Bronchial epithelial cell (primary cell): ENCODE results near the gene RABL2B. TPM values are rescaled to one million over a fixed set of nuclear protein-coding genes. Genes with fewer than 3 reads are reported as not detected.
"Not testable (repeated sequence)": the region's sequence is repeated elsewhere in the genome, so short reads cannot be mapped to it uniquely, and the experiment has no call there.

Experiments
- DNase-seq: peaks from one replicate; pipeline ENCODE4 v3.0.0-alpha.2; 2010; ENCODE audit warnings: low read depth
- FAIRE-seq: peaks from 2 replicates; lab custom pipeline; 2011; peaks lifted over from hg19 to GRCh38; lab: Jason Lieb, UNC
- H3K27me3 ChIP-seq: 2 replicates; pipeline ENCODE4 v1.5.1; 2011; ENCODE audit warnings: low read length; ENCODE audit not compliant: control insufficient read depth, insufficient read depth
- H3K36me3 ChIP-seq: 2 replicates; pipeline ENCODE4 v1.5.1; 2011; ENCODE audit warnings: low read length; ENCODE audit not compliant: control insufficient read depth, insufficient read depth
- H3K4me3 ChIP-seq: 2 replicates; pipeline ENCODE4 v1.5.1; 2011; ENCODE audit warnings: mild to moderate bottlenecking, low read depth, low read length, control low read depth
- total RNA-seq: library from RNA; depleted of rRNA; stranded (reverse); fragments of >200 nt; gene quantifications from 2 replicates; pipeline ENCODE4 v1.2.1, GENCODE V29; 2014
- TF ChIP-seq, protein P1 (sequence below): IDR thresholded peaks from 2 replicates; pipeline ENCODE4 v1.5.1; 2011; ENCODE audit warnings: mild to moderate bottlenecking, moderate library complexity, low read length, control low read depth, inconsistent platforms; ENCODE audit not compliant: insufficient read depth, severe bottlenecking

RABL2B gene
- total RNA-seq, 1 donor from 2014 or later, result 4.5 TPM

DNA sequence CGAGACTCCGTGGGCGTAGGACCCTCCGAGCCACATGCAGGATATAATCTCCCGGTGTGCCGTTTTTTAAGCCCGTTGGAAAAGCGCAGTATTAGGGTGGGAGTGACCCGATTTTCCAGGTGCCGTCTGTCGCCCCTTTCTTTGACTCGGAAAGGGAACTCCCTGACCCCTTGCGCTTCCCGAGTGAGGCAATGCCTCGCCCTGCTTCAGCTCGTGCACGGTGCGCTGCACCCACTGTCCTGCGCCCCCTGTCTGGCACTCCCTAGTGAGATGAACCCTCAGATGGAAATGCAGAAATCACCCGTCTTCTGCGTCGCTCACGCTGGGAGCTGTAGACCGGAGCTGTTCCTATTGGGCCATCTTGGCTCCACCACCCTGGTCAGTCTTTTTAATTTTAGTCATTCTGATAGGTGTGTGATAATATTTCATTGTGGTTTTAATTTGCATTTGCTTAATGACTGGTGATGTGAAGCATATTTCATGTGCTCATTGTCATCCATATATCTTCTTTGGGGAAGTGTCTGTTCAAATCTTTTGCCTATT, 26.4 kb downstream of the RABL2B start:
- peak; percentile 48 for DNase-seq
- H3K4me3 ChIP-seq, result peak overlapping the region; percentile 49

GRCh38 chr22:50756406-50756805, 27.0 kb downstream of the RABL2B start:
- not testable (repeated sequence) for FAIRE-seq, H3K27me3 ChIP-seq, DNase-seq, H3K4me3 ChIP-seq, H3K36me3 ChIP-seq

More for the DNA sequence above, 26.4 kb downstream of the RABL2B start:
- H3K27me3 ChIP-seq, FAIRE-seq, H3K36me3 ChIP-seq: not testable (repeated sequence)
- TF ChIP-seq, protein P1, sequence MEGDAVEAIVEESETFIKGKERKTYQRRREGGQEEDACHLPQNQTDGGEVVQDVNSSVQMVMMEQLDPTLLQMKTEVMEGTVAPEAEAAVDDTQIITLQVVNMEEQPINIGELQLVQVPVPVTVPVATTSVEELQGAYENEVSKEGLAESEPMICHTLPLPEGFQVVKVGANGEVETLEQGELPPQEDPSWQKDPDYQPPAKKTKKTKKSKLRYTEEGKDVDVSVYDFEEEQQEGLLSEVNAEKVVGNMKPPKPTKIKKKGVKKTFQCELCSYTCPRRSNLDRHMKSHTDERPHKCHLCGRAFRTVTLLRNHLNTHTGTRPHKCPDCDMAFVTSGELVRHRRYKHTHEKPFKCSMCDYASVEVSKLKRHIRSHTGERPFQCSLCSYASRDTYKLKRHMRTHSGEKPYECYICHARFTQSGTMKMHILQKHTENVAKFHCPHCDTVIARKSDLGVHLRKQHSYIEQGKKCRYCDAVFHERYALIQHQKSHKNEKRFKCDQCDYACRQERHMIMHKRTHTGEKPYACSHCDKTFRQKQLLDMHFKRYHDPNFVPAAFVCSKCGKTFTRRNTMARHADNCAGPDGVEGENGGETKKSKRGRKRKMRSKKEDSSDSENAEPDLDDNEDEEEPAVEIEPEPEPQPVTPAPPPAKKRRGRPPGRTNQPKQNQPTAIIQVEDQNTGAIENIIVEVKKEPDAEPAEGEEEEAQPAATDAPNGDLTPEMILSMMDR, result peak; percentile 44

DNA sequence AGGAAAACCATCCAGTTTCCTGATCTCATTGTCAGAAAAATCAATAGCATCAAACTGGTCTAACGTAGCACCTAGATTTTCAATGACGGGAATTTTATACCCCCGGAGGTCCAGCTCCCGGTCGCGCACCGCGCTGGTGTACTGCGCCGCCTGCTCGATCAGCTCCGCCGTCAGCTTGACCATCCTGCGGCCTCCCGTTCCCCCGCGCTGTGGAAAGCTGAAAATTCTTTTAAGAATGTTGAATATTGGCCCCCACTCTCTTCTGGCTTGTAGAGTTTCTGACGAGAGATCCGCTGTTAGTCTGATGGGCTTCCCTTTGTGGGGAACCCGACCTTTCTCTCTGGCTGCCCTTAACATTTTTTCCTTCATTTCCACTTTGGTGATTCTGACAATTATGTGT, 28.2 kb downstream of the RABL2B start:
- not testable (repeated sequence) for H3K27me3 ChIP-seq, DNase-seq, H3K4me3 ChIP-seq, H3K36me3 ChIP-seq, FAIRE-seq

DNA sequence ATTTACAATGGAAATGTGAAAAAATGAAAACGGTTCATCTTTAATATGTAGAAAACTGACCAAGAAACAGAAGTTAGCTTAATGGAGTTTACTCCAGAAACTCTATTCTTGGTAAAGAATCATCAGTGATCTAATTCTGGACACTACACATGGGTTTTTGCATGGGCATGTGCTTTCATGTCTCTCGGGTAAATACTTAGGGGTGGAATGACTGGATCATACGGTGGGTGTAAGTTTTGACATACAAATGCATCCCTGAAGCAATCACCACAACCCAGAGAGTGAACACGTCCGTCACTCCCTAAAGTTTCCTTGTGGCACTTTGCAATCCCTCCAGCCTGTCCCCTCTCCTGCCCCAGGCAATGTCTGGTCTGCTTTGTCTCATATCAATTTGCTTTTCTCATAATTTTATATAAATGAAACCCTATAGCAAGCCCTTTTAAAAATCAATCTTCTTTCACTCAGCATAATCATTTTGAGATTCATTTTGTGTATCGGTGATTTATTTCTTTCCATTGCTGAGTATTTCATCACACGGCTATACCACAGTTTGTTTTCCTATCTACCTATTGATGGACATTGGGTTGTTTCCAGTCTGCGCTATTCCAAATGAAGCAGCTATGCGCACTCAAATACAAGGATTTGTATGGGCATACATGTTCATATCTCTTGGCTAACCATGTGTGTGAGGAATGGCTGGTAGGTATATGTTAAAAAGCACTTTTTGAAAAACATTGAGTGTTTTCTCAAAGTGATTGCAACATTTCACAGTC, 33.9 kb downstream of the RABL2B start:
- H3K4me3 ChIP-seq, H3K36me3 ChIP-seq, H3K27me3 ChIP-seq: not testable (repeated sequence)
- peak; percentile 85 for DNase-seq
- FAIRE-seq, result peak; percentile 79

DNA sequence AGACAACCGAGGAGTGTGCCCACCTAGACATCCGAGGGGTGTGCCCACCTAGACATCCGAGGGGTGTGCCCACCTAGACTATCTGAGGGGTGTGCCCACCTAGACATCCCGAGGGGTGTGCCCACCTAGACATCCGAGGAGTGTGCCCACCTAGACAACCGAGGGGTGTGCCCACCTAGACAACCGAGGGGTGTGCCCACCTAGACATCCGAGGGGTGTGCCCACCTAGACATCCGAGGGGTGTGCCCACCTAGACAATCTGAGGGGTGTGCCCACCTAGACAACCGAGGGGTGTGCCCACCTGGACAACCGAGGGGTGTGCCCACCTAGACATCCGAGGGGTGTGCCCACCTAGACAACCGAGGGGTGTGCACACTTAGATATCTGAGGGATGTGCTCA, 34.8 kb downstream of the RABL2B start:
- not testable (repeated sequence) for DNase-seq, H3K4me3 ChIP-seq, FAIRE-seq, H3K27me3 ChIP-seq, H3K36me3 ChIP-seq

- not testable (repeated sequence) for FAIRE-seq, H3K36me3 ChIP-seq, H3K4me3 ChIP-seq, H3K27me3 ChIP-seq, DNase-seq
These were observed 35.9 kb downstream of the RABL2B start for GRCh38 chr22:50747521-50747920.

DNA sequence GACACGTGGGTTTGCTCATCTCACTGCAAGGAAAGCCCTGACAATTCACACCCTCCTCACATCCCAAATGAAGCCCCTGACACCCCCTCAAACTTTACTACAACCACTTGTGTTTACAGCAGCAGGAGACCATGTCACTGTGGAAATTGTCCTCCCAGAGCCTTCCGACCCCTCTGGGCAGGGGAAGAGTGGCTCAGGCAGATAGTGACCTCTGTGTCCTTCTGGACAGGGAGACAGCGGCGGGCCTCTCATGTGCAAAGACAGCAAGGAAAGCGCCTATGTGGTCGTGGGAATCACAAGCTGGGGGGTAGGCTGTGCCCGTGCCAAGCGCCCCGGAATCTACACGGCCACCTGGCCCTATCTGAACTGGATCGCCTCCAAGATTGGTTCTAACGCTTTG, 39.0 kb downstream of the RABL2B start:
- DNase-seq, H3K4me3 ChIP-seq, FAIRE-seq, H3K36me3 ChIP-seq, H3K27me3 ChIP-seq: not testable (repeated sequence)

DNA sequence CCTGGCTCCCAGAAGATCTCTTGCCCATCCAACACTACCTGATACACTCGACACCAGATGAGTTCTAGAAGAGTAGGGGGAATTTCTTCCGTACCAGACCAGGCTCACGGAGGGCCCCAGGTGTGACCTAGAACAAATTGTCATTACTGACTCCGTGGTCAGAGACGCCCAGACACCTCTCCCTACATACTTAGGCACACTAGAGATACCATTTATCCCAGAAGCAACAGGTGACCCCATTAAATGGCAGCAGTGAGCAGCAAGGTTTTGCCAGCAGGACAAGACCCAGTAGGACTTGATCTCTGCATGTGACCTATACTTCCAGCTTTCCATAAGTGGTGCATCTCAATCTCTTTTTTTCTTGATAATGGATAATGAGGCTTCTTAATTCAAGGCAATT, 42.7 kb downstream of the RABL2B start:
- H3K36me3 ChIP-seq, H3K4me3 ChIP-seq, H3K27me3 ChIP-seq, DNase-seq: not testable (repeated sequence)
- peak; percentile 80 for FAIRE-seq

DNA sequence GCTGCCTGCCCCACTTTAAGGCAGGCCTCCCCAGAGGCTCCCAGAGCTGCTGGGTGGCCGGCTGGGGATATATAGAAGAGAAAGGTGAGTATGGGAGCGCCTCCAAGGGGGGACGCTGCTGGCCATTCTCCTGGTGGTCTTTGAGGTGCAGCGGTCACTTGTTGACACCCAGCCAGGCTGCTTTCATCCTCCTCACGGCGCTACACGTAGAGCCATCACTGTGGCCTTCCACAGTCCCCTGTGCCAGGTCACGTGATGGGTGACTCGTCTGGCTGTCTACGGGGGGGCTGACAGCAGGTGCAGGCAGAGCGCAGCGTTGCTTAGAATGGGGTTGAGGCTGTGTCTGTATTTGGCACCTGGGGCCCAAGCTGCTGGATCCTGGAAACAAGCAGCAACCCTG, 43.5 kb downstream of the RABL2B start:
- H3K27me3 ChIP-seq, result peaks cover 3% of the 10 kb centered on the region

More for the DNA sequence above, 43.5 kb downstream of the RABL2B start:
- TF ChIP-seq, protein P1, result no peak
- Histone ChIP-seq H3K36me3 (no peaks in the 10 kb centered on the region), H3K4me3 (no peak overlapping the region)
- FAIRE-seq, result no peak
- DNase-seq, result no peak
